MM.1S (cell line): ENCODE measurements around the gene TNIK.

Experiments used
- EZH2 ChIP-seq: fragments of 300-600 bp; sonication (generic); optimal IDR thresholded peaks from 2 replicates; pipeline ENCODE3; 2017; ENCODE audit warnings: low read depth, mild to moderate bottlenecking, antibody characterized with exemption, low read length, mixed read lengths
- EZH2phosphoT487 ChIP-seq: fragments of 300-600 bp; sonication (generic); IDR thresholded peaks from 2 replicates; pipeline ENCODE4 v1.6.1; 2018; ENCODE audit warnings: antibody characterized with exemption, low read length
- TF ChIP-seq, protein P1 (sequence below): fragments of 300-600 bp; sonication (generic); IDR thresholded peaks from 2 replicates; pipeline ENCODE4 v1.5.1; 2016; ENCODE audit warnings: antibody characterized with exemption, low read length, mixed read lengths

DNA sequence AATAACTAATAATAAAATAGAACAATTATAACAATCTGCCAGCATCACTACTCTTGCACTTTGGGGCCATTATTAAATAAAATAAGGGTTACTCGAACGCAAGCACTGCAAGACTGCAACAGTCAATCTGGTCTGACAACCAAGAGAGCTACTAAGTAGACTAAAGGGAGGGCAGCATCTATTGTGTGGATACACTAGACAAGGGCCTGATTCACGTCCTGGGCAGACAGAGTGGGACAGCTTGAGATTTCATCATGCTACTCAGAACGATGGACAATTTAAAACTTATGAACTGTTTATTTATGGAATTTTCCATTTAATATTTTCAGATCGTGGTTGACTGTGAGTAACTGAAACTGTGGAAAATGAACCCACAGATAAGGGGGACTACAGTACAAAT is 39.5 kb downstream of the TNIK start:
- no peak for TF ChIP-seq EZH2
- TF ChIP-seq, protein P1, sequence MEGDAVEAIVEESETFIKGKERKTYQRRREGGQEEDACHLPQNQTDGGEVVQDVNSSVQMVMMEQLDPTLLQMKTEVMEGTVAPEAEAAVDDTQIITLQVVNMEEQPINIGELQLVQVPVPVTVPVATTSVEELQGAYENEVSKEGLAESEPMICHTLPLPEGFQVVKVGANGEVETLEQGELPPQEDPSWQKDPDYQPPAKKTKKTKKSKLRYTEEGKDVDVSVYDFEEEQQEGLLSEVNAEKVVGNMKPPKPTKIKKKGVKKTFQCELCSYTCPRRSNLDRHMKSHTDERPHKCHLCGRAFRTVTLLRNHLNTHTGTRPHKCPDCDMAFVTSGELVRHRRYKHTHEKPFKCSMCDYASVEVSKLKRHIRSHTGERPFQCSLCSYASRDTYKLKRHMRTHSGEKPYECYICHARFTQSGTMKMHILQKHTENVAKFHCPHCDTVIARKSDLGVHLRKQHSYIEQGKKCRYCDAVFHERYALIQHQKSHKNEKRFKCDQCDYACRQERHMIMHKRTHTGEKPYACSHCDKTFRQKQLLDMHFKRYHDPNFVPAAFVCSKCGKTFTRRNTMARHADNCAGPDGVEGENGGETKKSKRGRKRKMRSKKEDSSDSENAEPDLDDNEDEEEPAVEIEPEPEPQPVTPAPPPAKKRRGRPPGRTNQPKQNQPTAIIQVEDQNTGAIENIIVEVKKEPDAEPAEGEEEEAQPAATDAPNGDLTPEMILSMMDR, result no peak
- TF ChIP-seq EZH2phosphoT487, result no peak
